NB4 (cell line): ENCODE measurements around the gene LRP6.

Experiments used
- DNase-seq: peaks from one replicate; pipeline ENCODE4 v3.0.0; 2010; ENCODE audit warnings: low read depth
- H3K4me3 ChIP-seq: one replicate; pipeline ENCODE4 v1.5.1; 2011; ENCODE audit warnings: mild to moderate bottlenecking, low read depth, low read length, moderate library complexity
- MYC ChIP-seq: IDR thresholded peaks from 2 replicates; pipeline ENCODE4 v1.6.1; 2011; ENCODE audit warnings: low read depth, low read length
- POLR2A ChIP-seq: IDR thresholded peaks from 2 replicates; pipeline ENCODE4 v1.6.1; 2011; ENCODE audit warnings: mild to moderate bottlenecking; ENCODE audit not compliant: insufficient read length; ENCODE audit errors: extremely low read depth
- TF ChIP-seq, protein P1 (sequence below): IDR thresholded peaks from one replicate; pipeline ENCODE4 v1.5.1; 2012; ENCODE audit warnings: low read depth, low read length
- TF ChIP-seq, protein P2 (sequence below): IDR thresholded peaks from 2 replicates; pipeline ENCODE4 v1.6.1; 2011; ENCODE audit warnings: low read depth, low read length

The LRP6 gene

DNA sequence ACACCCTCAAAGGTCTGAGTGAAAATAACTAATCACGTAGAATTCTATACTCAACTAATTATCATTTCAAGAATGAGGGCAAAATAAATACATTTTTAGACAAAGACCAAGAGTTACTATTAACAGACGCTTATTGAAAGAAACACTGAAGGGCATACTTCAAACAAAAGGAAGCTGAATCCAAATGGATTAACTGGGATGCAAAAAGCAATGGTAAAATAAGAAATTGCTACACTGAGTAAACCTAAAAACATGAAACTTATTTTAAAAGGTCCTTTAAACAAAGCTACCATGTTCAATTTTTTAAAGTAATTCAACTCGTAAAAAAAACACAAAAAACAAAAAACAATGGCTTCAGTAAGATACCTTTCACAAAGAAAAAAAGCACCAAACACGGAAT, 28.2 kb downstream of the LRP6 start:
- no peak for TF ChIP-seq MYC
- TF ChIP-seq POLR2A = no peak
- TF ChIP-seq, protein P1, sequence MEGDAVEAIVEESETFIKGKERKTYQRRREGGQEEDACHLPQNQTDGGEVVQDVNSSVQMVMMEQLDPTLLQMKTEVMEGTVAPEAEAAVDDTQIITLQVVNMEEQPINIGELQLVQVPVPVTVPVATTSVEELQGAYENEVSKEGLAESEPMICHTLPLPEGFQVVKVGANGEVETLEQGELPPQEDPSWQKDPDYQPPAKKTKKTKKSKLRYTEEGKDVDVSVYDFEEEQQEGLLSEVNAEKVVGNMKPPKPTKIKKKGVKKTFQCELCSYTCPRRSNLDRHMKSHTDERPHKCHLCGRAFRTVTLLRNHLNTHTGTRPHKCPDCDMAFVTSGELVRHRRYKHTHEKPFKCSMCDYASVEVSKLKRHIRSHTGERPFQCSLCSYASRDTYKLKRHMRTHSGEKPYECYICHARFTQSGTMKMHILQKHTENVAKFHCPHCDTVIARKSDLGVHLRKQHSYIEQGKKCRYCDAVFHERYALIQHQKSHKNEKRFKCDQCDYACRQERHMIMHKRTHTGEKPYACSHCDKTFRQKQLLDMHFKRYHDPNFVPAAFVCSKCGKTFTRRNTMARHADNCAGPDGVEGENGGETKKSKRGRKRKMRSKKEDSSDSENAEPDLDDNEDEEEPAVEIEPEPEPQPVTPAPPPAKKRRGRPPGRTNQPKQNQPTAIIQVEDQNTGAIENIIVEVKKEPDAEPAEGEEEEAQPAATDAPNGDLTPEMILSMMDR = no peak
- TF ChIP-seq, protein P2, sequence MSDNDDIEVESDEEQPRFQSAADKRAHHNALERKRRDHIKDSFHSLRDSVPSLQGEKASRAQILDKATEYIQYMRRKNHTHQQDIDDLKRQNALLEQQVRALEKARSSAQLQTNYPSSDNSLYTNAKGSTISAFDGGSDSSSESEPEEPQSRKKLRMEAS = no peak
- no peak for DNase-seq

DNA sequence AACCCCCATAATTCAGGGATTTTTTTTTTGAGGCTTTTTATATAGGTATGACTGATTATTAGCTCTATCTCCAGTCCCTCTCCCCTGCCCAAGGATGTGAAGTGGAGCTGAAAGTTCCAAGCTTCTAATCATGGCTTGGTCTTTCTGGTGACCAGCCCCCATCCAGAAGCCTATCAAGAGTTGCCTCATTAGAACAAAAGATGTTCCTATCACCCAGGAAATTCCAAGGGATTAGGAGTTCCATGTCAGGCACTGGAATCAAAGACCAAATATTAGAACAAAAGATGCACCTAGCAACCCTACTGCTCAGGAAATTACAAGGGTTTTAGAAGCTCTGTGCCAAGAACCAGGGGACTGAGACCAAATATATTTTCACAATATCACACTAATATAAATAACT, 29.9 kb downstream of the LRP6 start:
- DNase-seq = no peak
- TF ChIP-seq MYC (no peak), POLR2A (no peak)
- TF ChIP-seq, protein P2 = no peak
- TF ChIP-seq, protein P1 = no peak
- H3K4me3 ChIP-seq = no peak overlapping the region

More for the DNA sequence above, 28.2 kb downstream of the LRP6 start:
- H3K4me3 ChIP-seq = no peak overlapping the region

DNA sequence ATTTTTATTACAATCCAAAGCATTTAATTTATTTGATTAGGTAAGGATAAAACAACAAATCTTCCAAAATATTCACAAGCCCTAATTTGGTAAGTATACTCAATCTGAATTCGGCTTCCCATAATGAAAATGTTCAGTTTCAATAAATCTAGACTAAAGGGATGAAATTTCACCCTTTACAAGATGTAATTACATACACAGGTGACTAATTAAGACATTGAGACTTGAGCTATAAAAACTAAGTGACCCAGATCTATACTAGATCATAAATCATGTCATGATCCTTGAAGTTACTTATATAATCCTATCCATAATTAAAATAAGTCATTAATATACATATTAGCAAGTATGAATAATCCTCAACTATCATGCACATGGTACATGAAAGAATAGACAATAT, 36.6 kb downstream of the LRP6 start:
- TF ChIP-seq, protein P2 = no peak
- TF ChIP-seq, protein P1 = no peak
- H3K4me3 ChIP-seq = no peak overlapping the region
- no peak for DNase-seq

DNA sequence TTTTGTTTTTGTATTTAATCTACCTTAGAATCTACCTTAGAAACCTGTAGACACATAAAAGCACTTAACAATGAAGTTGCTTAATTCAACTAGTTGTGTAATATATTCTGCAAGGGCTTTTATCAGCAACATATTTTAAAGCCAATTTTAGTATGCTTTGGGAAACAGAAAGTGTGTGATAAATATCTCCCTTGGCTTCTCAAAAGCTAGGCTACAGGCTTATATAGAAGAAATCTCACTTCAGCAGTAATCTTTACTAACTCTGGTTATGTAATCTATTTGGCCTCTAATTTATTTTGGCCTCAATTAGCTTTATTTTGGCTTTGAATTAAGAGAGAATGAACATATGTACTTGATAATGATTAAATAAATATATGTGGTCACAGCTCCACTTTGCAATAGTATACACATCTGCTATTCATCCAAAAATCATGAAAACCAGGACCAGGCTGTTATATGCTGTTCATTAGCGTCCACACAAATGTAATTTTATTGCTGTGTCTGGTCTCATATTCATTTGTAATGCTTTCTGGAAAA, 37.2 kb downstream of the LRP6 start:
- H3K4me3 ChIP-seq = no peak overlapping the region
- no peak for TF ChIP-seq MYC
- no peak for DNase-seq

DNA sequence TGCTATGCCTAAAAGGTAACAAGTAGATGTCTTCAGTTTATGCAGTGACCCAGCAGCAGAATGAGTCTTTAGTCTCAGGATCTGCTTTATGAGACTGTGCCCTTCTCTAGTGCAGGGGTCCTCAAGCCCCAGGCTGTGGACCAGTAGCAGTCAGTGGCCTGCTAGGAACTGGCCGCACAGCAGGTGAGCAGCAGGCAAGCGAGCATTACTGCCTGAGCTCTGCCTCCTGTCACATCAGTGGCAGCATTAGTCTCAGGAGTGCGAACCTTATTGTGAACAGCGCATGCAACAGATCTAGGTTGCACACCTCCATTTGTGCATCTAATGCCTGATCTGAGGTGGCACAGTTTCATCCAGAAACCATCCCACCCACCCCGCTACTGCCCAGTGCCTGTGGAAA, 38.4 kb downstream of the LRP6 start:
- H3K4me3 ChIP-seq = no peak overlapping the region
- TF ChIP-seq, protein P2 = no peak
- TF ChIP-seq, protein P1 = no peak
- TF ChIP-seq MYC = no peak
- TF ChIP-seq POLR2A = no peak
- no peak for DNase-seq

DNA sequence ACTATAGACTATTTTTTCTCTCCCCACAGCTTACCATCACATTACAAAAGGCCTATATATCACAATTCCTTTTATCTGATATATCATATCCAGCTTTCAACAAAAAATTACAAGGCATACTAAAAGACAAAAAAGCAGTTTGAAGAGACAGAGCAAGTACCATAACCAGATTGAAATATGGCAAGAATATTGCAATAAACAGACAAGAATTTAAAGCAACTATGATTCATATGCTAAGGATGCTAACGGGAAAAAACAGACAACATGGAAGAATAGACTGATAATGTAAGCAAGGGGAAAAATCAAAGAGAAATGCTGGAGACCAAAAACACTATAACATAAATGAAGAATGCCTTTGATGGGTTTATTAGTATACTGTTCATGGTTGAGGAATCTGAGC, 40.7 kb downstream of the LRP6 start:
- no peak for TF ChIP-seq MYC
- TF ChIP-seq POLR2A = no peak
- TF ChIP-seq, protein P1 = no peak
- TF ChIP-seq, protein P2 = no peak
- no peak overlapping the region for H3K4me3 ChIP-seq
- DNase-seq = no peak
